ENCODE results near the gene WWOX. TPM values are rescaled to one million over a fixed set of nuclear protein-coding genes. Genes with fewer than 3 reads are reported as not detected.
A peak's percentile ranks its signal among the peaks of the same experiment; 100 is the strongest.

WWOX gene
- total RNA-seq, 6 experiments from 2014 or later = 13.0 to 24.3 (median 16.5) TPM

GRCh38 chr16:78443542-78444364 is 344.3 kb downstream of the WWOX start:
- 20% methylated on average over 12 of the region's 13 CpGs for WGBS (ENCODE audit: insufficient coverage, low coverage, low lambda C conversion rate, missing lambda C conversion rate)
- no peaks in the 10 kb centered on the region for H3K36me3 ChIP-seq
- peak overlapping the region in 2 of 3 donors; percentile 9 to 17 for H3K4me3 ChIP-seq
- H3K27ac ChIP-seq = peak overlapping the region; percentile 75 to 92 (median 75)
- no peaks in the 10 kb centered on the region for H3K9me3 ChIP-seq
- H3K27me3 ChIP-seq = no peaks in the 10 kb centered on the region
- ATAC-seq = peak; percentile 79 to 90 (median 87)
- DNase-seq = no peak
- TF ChIP-seq CTCF (IDR thresholded peaks at IDR 0.05) = no peak
- TF ChIP-seq POLR2A (IDR thresholded peaks at IDR 0.05) = no peak
- intact Hi-C loops (cut with DNase I) = no loop called here
- peaks cover 0 to 13% (median 2%) of the 10 kb centered on the region in 4 donors for H3K4me1 ChIP-seq

GRCh38 chr16:78445818-78446217 is 346.4 kb downstream of the WWOX start:
- WGBS (ENCODE audit: insufficient coverage, low coverage, low lambda C conversion rate, missing lambda C conversion rate) = 90% methylated on average over 2 of the region's 5 CpGs
- Histone ChIP-seq H3K36me3 (no peaks in the 10 kb centered on the region), H3K27me3 (no peaks in the 10 kb centered on the region), H3K4me1 (peaks cover 0 to 13% (median 2%) of the 10 kb centered on the region in 4 donors), H3K9me3 (no peaks in the 10 kb centered on the region), H3K4me3 (no peak overlapping the region), H3K27ac (no peak overlapping the region)
- TF ChIP-seq CTCF (IDR thresholded peaks at IDR 0.05) (no peak), POLR2A (IDR thresholded peaks at IDR 0.05) (no peak)
- ATAC-seq = no peak
- intact Hi-C loops (cut with DNase I) = no loop called here
- DNase-seq = no peak

- Histone ChIP-seq H3K36me3 (no peaks in the 10 kb centered on the region), H3K4me1 (peaks cover 0 to 13% (median 2%) of the 10 kb centered on the region in 4 donors), H3K27me3 (no peaks in the 10 kb centered on the region), H3K27ac (no peak overlapping the region), H3K4me3 (no peak overlapping the region), H3K9me3 (no peaks in the 10 kb centered on the region)
- 89% methylated on average over 3 of the region's 5 CpGs for WGBS (ENCODE audit: insufficient coverage, low coverage, low lambda C conversion rate, missing lambda C conversion rate)
- ATAC-seq (no peak), DNase-seq (no peak)
- intact Hi-C loops (cut with DNase I) = no loop called here
- TF ChIP-seq POLR2A (IDR thresholded peaks at IDR 0.05) = no peak
- TF ChIP-seq CTCF (IDR thresholded peaks at IDR 0.05) = no peak
These were observed 347.0 kb downstream of the WWOX start for GRCh38 chr16:78446486-78446885.

- Histone ChIP-seq H3K36me3 (no peaks in the 10 kb centered on the region), H3K27ac (no peak overlapping the region), H3K4me1 (peaks cover 0 to 13% (median 2%) of the 10 kb centered on the region in 4 donors), H3K27me3 (no peaks in the 10 kb centered on the region), H3K9me3 (no peaks in the 10 kb centered on the region), H3K4me3 (no peak overlapping the region)
- intact Hi-C loops (cut with DNase I) = no loop called here
- no peak for TF ChIP-seq CTCF (IDR thresholded peaks at IDR 0.05)
- no peak for TF ChIP-seq POLR2A (IDR thresholded peaks at IDR 0.05)
- DNase-seq (no peak), ATAC-seq (no peak)
- WGBS (ENCODE audit: insufficient coverage, low coverage, low lambda C conversion rate, missing lambda C conversion rate) = 63% methylated on average over 2 of the region's 2 CpGs
These were observed 347.6 kb downstream of the WWOX start for GRCh38 chr16:78446992-78447563.

Data from right lobe of liver (tissue), 6 donors.